K562 (cell line): ENCODE results near the gene LEMD1. TPM values are rescaled to one million over a fixed set of nuclear protein-coding genes. Genes with fewer than 3 reads are reported as not detected.

Experiments used
- MAX ChIP-seq: sonication (generic); formaldehyde crosslinking; IDR thresholded peaks from 2 replicates; pipeline ENCODE4 v1.9.0; 2022; ENCODE audit warnings: mild to moderate bottlenecking, missing genetic modification reagents
- NR3C1 ChIP-seq: sonication (generic); formaldehyde crosslinking; IDR thresholded peaks from 2 replicates; pipeline ENCODE4 v1.8.1; 2022; ENCODE audit warnings: missing genetic modification reagents
- ZNF324 ChIP-seq: fragments of 250-450 bp; sonication (Bioruptor Pico); IDR thresholded peaks from 2 replicates; pipeline ENCODE4 v1.4.0; 2020; ENCODE audit warnings: mild to moderate bottlenecking
- ZNF407 ChIP-seq: fragments of 450-650 bp; IDR thresholded peaks from 2 replicates; pipeline ENCODE4 v1.6.1; 2016; ENCODE audit warnings: low read depth
- polyA plus RNA-seq, 8 experiments: library from polyadenylated mRNA; depleted of rRNA in 4 of 8; stranded (reverse) in 5 of 8; unstranded in 3 of 8; fragments of >200 nt; fragmentation: Nextera tagmentation in 2 of 8; fragmentation: Illumina TruSeq in 1 of 8; extraction: Ambion mirVana in 2 of 8; extraction: Trizol in 1 of 8; gene quantifications; 2 replicates each; pipeline versions ENCODE4 v1.2.1 to v1.2.3, GENCODE V29; 2011 to 2014; ENCODE audit warnings: inconsistent platforms in 1 of 8, missing spikeins in 1 of 8
- total RNA-seq, 7 experiments: library from RNA; depleted of rRNA in 6 of 7; stranded (reverse); fragments of >200 nt in 6 of 7; fragmentation: Illumina TruSeq in 2 of 7; extraction: Trizol in 2 of 7; gene quantifications; 2 replicates each; pipeline versions ENCODE4 v1.2.1 to v1.2.3, GENCODE V29; 2011 to 2021; ENCODE audit warnings: low replicate concordance in 1 of 7

Gene LEMD1
- total and polyA plus RNA-seq, 9 of the 15 experiments (the other 6 are each of a cell fraction or from before 2014, with no cell fraction given), result 0.11 to 2.4 (median 0.57) TPM; not detected in 1

GRCh38 chr1:205342986-205343385 lies 78.9 kb downstream of the LEMD1 start (continued):
- no peak for TF ChIP-seq ZNF407
- TF ChIP-seq NR3C1 (CRISPR knock-in tag), result no peak
- TF ChIP-seq MAX, result no peak
- no peak for TF ChIP-seq ZNF324 (CRISPR knock-in tag)
